Fibroblast of mammary gland (primary cell): ENCODE measurements around the gene ARID4B.

Experiments used
- DNase-seq: peaks from one replicate; pipeline ENCODE4 v3.0.0-alpha.2; 2010; ENCODE audit warnings: low read depth
- H3K4me3 ChIP-seq: 2 replicates; pipeline ENCODE4 v1.5.1; 2011; ENCODE audit warnings: low read depth, mild to moderate bottlenecking, low read length, moderate library complexity; ENCODE audit not compliant: control insufficient read depth
- TF ChIP-seq, protein P1 (sequence below): conservative IDR thresholded peaks from 2 replicates; pipeline ENCODE4 v1.5.1; 2011; ENCODE audit warnings: low read depth, low read length, inconsistent platforms; ENCODE audit not compliant: control insufficient read depth, insufficient read depth

Gene ARID4B

DNA sequence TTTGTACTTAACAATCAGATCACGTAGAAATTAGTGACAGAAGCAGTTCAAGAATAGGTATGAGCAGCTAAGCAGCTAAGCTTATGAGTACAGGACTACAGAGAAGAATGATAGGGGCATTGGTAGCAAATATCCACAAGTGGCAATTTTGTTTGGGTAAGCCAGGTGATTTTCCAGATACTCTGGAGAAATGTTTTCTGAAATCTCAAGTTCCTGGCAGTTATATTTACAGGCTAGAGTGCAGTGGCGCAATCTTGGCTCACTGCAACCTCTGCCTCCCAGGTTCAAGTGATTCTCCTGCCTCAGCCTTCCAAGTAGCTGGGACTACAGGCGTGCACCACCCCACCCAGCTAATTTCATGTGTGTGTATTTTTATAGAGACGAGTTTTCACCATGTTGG, 55.1 kb downstream of the ARID4B start:
- H3K4me3 ChIP-seq: no peak overlapping the region
- TF ChIP-seq, protein P1, sequence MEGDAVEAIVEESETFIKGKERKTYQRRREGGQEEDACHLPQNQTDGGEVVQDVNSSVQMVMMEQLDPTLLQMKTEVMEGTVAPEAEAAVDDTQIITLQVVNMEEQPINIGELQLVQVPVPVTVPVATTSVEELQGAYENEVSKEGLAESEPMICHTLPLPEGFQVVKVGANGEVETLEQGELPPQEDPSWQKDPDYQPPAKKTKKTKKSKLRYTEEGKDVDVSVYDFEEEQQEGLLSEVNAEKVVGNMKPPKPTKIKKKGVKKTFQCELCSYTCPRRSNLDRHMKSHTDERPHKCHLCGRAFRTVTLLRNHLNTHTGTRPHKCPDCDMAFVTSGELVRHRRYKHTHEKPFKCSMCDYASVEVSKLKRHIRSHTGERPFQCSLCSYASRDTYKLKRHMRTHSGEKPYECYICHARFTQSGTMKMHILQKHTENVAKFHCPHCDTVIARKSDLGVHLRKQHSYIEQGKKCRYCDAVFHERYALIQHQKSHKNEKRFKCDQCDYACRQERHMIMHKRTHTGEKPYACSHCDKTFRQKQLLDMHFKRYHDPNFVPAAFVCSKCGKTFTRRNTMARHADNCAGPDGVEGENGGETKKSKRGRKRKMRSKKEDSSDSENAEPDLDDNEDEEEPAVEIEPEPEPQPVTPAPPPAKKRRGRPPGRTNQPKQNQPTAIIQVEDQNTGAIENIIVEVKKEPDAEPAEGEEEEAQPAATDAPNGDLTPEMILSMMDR: no peak
- no peak for DNase-seq

DNA sequence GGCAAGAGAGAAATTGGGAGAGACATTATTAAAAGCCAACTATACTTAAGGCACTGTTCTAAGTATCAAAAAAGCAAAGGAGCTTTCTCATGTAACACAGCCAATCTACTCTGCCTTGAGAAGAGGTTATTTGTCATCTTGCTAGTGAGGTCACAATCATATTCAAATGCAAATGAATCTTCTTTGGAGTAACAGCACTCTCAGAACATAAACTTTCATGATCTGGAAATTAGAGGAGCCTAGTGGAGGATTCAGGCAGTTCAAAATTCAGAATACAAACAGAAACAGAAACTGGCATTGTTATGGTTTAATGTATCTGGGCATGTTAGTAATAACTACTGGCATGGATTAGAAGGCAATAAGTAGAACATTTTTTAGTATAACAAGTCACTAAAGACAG, 57.4 kb downstream of the ARID4B start:
- TF ChIP-seq, protein P1: peak; percentile 16
- H3K4me3 ChIP-seq: peak overlapping the region; percentile 19
- peak; percentile 70 for DNase-seq

DNA sequence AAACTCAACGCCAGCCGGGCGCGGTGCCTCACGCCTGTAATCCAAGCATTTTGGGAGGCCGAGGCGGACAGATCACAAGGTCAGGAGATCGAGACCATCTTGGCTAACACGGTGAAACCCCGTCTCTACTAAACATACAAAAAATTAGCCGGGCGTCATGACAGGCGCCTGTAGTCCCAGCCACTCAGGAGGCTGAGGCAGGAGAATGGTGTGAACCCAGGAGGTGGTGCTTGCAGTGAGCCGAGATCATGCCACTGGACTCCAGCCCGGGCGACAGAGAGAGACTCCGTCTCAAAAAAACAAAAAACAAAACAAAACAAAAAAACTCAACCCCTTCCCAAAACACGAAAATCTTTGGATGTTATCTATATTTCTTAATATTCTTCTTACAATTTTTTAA, 58.0 kb downstream of the ARID4B start:
- peak; percentile 17 for DNase-seq
- peak overlapping the region; percentile 19 for H3K4me3 ChIP-seq

GRCh38 chr1:235268379-235269125, 59.4 kb downstream of the ARID4B start:
- DNase-seq: no peak
- TF ChIP-seq, protein P1: no peak
- no peak overlapping the region for H3K4me3 ChIP-seq

DNA sequence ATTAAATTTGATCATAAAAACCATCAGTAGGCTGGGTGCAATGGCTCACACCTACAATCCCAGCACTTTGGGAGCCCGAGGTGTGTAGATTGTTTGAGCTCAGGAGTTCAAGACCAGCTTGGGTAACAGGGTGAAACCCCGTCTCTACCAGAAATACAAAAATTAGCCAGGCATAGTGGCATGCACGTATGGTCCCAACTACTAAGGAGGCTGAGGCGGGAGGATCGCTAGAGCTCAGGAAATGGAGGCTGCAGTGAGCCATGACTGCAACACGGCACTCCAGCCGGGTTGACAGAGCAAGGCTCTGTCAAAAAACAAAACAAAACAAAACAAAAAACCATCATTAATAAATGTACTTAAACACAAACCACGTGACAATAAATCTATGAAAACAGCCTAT, 61.0 kb downstream of the ARID4B start:
- DNase-seq: no peak
- H3K4me3 ChIP-seq: no peak overlapping the region
- TF ChIP-seq, protein P1: no peak

DNA sequence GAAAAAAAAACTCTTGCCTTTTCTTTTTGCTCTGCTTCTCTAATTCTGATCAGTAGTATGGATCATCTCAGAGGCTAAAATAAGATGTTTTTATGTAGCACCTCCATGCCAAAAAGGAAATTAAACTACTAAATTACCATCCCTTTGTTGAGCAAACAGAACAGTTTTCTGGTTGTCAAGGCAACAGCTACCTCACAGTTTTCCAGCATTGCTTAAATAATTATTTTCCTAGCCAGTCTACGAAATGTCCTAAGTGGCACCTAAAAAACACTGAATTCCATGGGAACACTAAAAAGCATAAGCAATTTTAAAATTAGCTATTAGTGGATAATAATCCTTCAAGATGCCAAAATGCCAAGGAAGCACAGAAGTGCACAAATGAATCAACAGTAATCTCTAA, 61.7 kb downstream of the ARID4B start:
- no peak overlapping the region for H3K4me3 ChIP-seq
- TF ChIP-seq, protein P1: no peak
- peak; percentile 20 for DNase-seq

GRCh38 chr1:235265900-235266299, 62.1 kb downstream of the ARID4B start:
- no peak overlapping the region for H3K4me3 ChIP-seq
- no peak for DNase-seq
- TF ChIP-seq, protein P1: no peak
